Measurements from ENCODE around the gene VWC2L.
A peak's percentile ranks its signal among the peaks of the same experiment; 100 is the strongest.

The VWC2L gene

GRCh38 chr2:214465363-214466146 lies 54.7 kb downstream of the VWC2L start:
- DNase-seq, result no peak
- intact Hi-C loops (cut with DNase I), result no loop called here

GRCh38 chr2:214469728-214470127 lies 58.9 kb downstream of the VWC2L start:
- DNase-seq, result no peak
- intact Hi-C loops (cut with DNase I), result no loop called here

- DNase-seq, result no peak
- intact Hi-C loops (cut with DNase I), result no loop called here
Measured at GRCh38 chr2:214471382-214471781, 60.5 kb downstream of the VWC2L start.

GRCh38 chr2:214471990-214472389 lies 61.1 kb downstream of the VWC2L start:
- intact Hi-C loops (cut with DNase I), result no loop called here
- DNase-seq, result no peak

- intact Hi-C loops (cut with DNase I), result no loop called here
- DNase-seq, result no peak
Measured at GRCh38 chr2:214477305-214477704, 66.5 kb downstream of the VWC2L start.

GRCh38 chr2:214481204-214481603 lies 70.3 kb downstream of the VWC2L start:
- DNase-seq, result no peak
- intact Hi-C loops (cut with DNase I), result no loop called here

- intact Hi-C loops (cut with DNase I), result no loop called here
- peak in 4 of 10 donors; percentile 13 to 87 (median 51) for DNase-seq
Measured at GRCh38 chr2:214482728-214483127, 71.9 kb downstream of the VWC2L start.

GRCh38 chr2:214484239-214484638 lies 73.4 kb downstream of the VWC2L start:
- intact Hi-C loops (cut with DNase I), result no loop called here
- DNase-seq, result no peak

GRCh38 chr2:214484701-214485100 lies 73.8 kb downstream of the VWC2L start:
- DNase-seq, result no peak
- intact Hi-C loops (cut with DNase I), result no loop called here

GRCh38 chr2:214489181-214489580 lies 78.3 kb downstream of the VWC2L start:
- DNase-seq, result no peak
- intact Hi-C loops (cut with DNase I), result no loop called here

GRCh38 chr2:214489702-214490101 lies 78.8 kb downstream of the VWC2L start:
- intact Hi-C loops (cut with DNase I), result no loop called here
- no peak for DNase-seq

- intact Hi-C loops (cut with DNase I), result no loop called here
- DNase-seq, result no peak
Measured at GRCh38 chr2:214492152-214492551, 81.3 kb downstream of the VWC2L start.

GRCh38 chr2:214492608-214493007 lies 81.8 kb downstream of the VWC2L start:
- DNase-seq, result no peak
- intact Hi-C loops (cut with DNase I), result no loop called here

- DNase-seq, result no peak
- intact Hi-C loops (cut with DNase I), result no loop called here
Measured at GRCh38 chr2:214497489-214497888, 86.6 kb downstream of the VWC2L start.

GRCh38 chr2:214503568-214503967 lies 92.7 kb downstream of the VWC2L start:
- no peak for DNase-seq
- intact Hi-C loops (cut with DNase I), result no loop called here

- intact Hi-C loops (cut with DNase I), result no loop called here
Measured at GRCh38 chr2:214504599-214505376, 93.9 kb downstream of the VWC2L start.

GRCh38 chr2:214507032-214507431 lies 96.2 kb downstream of the VWC2L start:
- intact Hi-C loops (cut with DNase I), result no loop called here
- no peak for DNase-seq

More at GRCh38 chr2:214504599-214505376, 93.9 kb downstream of the VWC2L start:
- no peak for DNase-seq

GRCh38 chr2:214514704-214515103 lies 103.8 kb downstream of the VWC2L start:
- intact Hi-C loops (cut with DNase I), result no loop called here
- DNase-seq, result no peak

- intact Hi-C loops (cut with DNase I), result no loop called here
- DNase-seq, result no peak
Measured at GRCh38 chr2:214515111-214515510, 104.3 kb downstream of the VWC2L start.

GRCh38 chr2:214519258-214519818 lies 108.5 kb downstream of the VWC2L start:
- intact Hi-C loops (cut with DNase I), result no loop called here

GRCh38 chr2:214529021-214529420 lies 118.2 kb downstream of the VWC2L start:
- intact Hi-C loops (cut with DNase I), result no loop called here
- DNase-seq, result no peak

More at GRCh38 chr2:214519258-214519818, 108.5 kb downstream of the VWC2L start:
- no peak for DNase-seq
